GM19193 (cell line): ENCODE data around the gene KATNB1.
A peak's percentile ranks its signal among the peaks of the same experiment; 100 is the strongest.

Source experiments
- POLR2A ChIP-seq: IDR thresholded peaks from 4 replicates; pipeline ENCODE4 v1.6.1; 2011; ENCODE audit not compliant: insufficient read depth, insufficient read length; ENCODE audit errors: extremely low read depth

Gene KATNB1

DNA sequence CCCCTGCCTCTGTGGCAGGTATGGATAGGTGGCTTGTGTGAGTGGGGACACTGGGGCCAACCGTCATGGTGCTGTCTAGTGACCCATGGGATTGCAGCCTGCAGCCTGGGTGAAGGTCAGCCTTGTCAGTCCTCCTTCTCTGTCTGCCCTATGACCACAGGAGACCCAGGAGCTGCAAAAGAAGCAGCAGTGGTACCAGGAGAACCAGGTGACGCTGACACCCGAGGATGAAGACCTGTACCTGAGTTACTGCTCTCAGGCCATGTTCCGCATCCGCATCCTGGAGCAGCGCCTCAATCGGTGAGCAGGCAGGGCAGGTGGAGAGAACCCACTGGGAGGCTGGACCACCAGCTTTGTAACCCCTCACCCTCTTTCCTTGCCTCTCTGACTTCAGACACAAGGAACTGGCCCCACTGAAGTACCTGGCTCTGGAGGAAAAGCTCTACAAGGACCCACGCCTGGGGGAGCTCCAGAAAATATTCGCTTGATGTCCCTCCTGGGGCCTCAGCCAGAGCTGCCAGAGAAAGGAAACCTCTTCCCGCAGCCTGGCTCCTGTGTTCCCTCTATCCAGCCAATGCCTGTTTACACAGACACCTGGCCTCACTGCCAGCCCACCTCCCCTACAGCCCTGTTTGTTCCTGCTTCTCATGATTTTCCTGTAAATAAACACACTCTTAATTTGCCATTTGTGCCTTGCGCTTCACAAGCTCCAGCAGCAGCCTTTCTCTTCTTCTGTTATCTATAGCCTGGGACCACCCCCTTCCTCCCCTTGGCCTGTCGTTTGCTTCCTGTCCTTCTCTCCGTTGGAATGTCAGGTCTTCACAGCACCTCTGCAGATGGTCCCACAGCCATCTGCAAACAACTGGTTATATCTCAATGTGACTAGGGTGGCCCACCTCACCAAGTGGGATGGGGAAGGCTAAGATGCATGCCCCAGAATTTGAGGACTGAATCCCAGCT lies 4.5 kb upstream of the KATNB1 start:
- no peak for TF ChIP-seq POLR2A

DNA sequence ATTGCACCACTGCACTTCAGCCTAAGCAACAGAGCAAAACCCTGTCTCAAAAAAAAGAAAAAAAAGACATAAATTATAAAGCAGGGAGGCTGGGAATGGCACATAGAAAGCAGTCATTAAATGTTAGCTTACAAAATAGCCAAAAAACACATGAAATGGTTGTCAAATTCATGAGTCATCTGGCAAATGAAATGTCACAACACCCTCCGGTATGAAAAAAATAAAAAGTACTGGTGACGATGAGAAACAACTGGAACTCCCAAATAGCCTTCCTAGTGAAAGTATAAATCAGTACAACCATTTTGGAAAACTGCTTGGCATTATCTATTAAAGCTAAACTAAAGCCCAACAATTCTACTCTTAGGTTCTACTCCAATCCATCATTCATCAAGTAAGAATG lies 3.5 kb upstream of the KATNB1 start:
- TF ChIP-seq POLR2A: no peak

DNA sequence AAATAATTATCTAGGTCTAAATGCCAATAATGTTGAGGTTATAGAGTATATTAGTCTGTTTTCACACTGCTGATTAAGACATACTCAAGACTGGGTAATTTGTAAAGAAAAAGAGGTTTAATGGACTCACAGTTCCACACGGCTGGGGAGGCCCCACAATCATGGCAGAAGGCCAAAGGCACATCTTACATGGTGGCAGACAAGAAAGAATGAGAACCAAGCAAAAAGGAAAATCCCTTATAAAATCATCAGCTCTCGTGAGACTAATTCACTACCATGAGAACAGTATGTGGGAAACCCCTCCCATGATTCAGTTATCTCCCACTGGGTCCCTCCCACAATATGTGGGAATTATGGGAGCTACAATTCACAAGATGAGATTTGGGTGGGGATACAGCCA lies 2.9 kb upstream of the KATNB1 start:
- no peak for TF ChIP-seq POLR2A

DNA sequence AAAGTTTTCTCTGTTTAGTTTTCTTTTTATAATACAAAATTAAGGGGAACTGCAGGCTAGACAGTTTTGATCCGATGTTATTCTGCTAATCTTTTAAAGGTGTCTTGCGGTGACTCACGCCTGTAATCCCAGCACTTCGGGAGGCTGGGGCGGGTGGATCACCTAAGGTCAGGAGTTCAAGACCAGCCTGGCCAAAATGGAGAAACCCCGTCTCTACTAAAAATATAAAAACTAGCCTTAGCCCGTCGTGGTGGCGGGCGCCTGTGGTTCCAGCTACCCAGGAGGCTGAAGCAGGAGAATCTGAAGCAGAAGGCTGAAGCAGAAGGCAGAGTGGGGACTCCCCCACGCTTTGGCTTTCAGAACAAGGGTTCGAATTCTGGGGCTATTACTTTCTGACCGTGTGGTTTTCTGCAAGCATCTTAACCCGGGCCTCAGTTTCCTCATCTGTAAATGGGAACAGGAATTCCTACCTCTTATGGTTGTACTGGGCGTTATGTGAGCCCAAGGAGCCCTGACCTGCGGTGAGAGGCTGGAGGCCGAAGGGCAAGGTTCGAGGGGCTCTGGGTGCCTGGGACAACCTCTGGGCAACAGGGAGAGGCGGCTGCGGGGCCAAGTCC lies 1.2 kb upstream of the KATNB1 start:
- no peak for TF ChIP-seq POLR2A

DNA sequence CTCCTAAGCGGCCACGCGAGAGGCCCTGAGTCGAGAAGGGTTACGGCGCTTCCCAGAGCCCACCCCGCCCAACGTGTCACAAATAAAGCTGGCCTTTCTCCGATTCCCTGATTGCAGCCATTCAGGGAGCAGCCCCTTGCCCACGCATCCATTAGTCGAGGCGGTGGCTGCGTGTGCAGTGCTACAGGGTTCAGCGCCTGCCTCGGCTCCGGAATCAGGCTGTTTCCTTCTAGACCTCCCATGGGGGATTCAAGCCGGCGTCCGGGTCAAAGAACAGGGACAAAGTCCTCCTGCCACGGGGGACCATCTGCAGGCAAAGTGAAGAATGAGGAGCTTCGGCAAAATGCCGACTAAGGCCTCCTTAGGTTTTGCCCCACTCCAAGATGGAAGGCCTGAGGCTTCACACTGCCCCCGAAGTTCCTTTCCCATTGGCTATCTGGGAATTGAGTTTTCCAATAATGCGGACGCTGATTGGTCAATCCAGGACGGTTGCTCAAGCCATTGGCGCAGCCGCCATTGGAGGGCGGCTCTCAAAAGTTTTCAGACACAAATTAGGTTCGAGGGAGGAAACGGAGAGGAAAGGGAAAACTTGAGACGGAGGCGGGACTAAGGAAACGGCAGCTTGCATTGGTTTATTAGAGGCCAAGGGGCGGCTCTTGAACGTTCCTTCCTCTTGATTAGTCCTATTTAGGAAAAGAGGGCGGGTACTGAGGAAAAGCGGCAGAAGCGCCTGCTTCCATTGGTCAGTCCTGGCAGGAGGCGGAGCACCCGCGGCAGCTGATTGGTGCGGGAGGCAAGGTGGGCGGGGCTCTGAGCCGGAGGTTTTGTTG lies 430 bp upstream of the KATNB1 start:
- TF ChIP-seq POLR2A: peak; percentile 74

DNA sequence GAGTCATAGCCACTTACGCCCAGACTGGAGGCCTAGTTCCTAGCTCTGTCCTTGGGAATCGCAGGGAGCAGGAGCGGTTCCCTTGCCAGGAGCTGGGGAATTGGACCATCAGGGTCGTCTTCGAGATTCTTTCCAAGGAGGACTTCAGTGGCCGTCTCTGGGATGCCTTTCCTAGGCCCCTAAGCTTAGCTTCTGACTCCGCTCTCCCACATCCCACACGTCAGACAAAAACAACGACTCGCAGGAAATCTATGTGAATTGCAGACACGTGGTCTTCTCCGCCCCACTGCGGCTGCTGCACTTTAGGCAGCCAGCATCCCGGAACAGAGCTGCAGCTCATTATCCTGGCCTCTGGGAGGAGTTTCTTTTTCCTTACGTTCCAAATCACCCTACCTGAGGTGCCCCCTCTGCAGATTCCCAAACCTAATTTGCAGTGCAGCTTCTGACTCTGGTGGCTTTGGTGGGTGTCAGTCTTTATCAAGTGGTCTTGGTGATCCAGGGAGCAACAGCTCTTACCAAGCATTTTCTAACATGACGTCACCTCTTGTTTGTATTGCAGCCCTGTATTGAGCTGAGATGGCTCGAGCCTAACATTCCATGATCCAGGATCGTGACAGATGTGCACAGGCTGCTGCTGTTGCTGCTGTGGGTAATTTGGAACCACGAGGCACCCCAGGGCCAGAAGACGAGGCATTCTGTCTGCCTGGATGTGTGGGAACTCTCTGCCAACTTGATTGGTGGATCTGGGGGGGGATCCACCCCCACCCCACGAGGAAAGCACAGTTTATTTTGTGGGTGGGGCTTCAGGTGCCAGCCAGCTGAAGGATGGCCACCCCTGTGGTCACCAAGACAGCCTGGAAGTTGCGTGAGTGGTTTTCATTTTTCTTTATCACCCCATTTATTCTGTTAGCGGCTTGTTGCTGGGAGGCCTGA lies 1.1 kb downstream of the KATNB1 start:
- no peak for TF ChIP-seq POLR2A

DNA sequence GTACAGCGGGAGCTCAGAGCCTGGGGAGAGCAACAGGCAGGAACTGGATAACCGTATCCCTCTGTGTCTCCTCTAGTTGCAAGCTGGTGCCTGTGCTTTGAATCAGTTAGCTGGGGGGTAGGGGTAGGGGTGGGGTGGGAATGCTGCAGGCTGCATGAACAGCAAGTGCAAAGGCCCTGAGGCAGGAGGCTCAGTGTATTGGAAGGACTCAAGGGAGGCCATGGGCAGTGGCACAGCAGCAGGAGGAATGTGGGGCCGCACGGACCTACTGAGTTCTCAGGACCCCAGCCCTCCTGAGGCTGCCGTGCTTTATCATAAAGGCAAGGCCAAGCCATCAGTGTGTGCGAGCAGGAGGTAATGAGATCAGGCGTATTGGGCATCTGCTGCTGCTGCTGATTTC lies 3.3 kb downstream of the KATNB1 start:
- TF ChIP-seq POLR2A: no peak

DNA sequence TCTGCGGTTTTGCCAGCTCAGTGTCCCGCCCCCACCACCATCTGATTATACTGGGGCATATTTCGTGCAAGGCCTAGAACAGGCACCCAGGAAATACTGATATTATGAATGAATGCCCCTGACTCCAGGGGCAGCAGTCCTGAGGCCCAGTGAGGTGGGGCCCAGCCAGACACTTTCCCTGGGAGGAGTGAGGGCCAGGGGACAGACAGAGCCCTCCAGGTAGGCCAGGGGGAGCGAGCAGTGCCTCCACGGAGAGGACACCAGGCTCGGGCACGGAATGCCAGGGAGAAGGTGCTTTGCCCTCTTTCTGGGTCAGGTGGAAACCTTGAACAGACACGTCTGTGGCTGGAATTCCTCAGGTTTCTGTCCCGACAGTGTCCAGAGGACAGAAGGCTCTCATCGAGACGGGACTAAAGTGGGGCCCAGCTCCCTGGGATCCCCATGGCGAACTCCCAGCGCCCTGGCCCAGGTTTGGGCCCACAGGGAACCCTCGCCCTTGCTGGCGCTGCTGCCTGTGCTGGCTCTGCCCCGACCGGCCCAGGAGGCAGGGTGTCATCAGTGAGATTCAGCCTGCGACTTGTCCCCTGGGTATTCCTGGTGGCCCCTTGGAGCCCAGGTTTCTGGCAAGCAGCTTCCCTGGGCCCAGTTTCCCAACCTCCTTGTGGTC lies 4.3 kb downstream of the KATNB1 start:
- no peak for TF ChIP-seq POLR2A

DNA sequence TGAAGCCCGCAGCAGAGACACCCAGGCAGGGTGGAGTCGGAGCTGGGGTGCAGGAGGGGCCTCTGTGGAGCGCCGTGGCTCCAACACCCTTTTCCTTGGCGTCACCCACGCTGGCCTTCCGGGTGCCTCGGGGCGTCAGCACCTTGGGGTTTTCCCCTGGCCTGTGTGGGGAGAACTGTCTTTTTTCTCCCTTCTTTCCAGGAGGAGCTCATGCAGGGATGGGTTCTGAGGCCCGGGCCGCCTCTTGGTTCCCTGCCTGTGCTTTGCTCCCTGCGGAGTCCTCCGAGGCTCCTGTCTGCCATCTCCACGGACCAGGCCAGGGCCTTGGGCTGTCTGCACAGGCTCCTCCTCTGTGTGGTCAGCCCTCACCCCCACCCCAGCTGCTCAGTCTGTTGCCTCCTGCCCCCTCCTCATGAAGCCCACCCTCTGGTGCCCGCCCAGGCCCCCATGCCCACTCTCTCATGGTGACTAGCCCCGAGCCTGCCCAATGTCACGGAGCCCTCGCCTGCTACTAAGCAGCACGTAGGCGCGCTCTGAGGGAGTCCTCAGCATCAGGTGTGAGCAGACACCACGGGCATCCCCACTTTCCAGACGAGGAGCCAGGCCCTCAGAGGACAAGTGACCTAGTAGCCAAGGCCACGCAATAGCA lies 5.0 kb downstream of the KATNB1 start:
- no peak for TF ChIP-seq POLR2A

DNA sequence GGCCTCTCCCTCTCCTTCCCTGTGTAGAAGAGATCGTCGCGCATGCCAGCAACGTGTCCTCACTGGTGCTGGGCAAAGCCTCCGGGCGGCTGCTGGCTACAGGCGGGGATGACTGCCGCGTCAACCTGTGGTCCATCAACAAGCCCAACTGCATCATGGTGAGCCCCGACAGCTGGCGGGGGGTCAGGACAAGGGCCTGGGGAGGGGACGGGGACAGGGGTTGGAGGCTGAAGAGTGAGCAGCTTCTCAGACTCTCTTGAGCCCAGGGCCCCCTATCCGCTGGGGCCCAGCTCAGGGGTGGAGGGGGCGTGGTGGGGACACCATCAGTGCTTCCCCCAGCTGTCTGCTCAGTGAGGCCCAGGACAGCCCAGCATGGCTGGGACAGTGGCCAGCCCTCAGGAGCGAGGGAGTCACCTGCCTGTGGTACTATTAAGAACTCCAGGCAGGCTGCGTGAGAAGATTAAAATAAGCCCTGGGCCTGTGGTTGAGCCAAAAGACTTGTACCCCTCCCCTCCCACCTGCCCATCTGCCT lies 6.2 kb downstream of the KATNB1 start:
- no peak for TF ChIP-seq POLR2A

DNA sequence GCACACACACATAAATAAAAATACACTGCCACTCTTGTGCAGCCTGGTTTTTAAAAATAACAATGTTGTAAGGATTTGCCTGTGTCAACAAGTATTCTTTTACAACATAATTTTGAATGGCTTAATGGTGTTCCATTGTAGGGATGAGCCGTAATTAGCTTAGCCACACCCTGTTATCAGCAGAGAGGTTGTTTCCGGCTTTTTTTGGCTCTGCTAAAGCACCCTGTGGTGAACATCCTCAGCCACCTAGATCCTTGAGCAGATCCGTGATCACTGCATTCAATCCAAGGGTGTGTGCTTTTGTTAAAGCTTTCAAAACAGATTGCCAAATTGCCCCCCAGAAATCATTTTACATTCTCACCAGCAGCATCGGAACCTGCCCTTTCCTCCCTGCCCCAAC lies 7.0 kb downstream of the KATNB1 start:
- TF ChIP-seq POLR2A: no peak

DNA sequence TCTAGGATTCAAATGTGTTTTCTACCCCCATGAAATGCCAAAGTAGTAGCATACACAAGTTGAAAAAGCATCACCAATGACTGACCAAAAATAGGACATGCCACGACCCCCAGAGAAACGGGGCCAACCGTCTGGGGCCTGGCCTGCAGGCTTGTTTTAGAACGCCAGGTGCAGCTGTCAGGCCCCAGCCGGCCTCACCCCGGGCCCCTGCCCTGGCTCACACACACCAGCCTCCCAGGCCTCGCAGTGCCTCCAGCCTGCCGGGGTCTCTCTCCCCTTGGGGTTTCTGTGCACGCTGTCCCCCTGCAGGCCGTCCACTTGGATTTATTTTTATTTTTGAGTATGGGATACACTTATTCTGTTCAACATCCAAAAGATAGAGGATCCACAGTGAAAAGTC lies 7.9 kb downstream of the KATNB1 start:
- TF ChIP-seq POLR2A: no peak
